ENCODE measurements around the gene RAET1G. TPM values are rescaled to one million over a fixed set of nuclear protein-coding genes. Genes with fewer than 3 reads are reported as not detected.

RAET1G gene
- total RNA-seq, 2 donors from 2014 or later = not detected

DNA sequence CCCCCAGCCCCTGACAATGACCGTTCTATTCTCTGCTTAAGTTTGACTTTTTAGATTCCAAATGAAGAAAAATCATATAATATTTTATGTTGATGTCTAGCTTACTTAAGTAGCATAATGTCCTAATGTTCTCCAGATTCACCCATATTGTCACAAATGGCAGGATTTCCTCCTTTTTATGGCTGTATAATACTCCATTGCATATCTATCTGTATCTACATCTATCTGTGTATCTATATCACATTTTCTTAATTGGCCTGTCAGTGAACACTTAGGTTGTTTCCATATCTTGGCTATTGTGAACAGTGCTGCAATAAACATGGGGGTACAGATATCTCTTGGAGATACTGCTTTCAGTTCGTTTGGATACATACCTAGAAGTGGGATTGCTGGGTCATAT, 51.7 kb downstream of the RAET1G start:
- 87% methylated on average over 2 of the region's 2 CpGs; no CpG with 5 or more reads in 1 of the 2 experiments for WGBS, 2 experiments (ENCODE audit: insufficient coverage in 1 of 2, insufficient read length in 1 of 2)
- Mint-ChIP-seq H3K4me1 (peaks cover 3% of the 10 kb centered on the region), H3K27ac (no peak overlapping the region), H3K4me3 (no peak overlapping the region), H3K36me3 (ENCODE audit: low read depth) (no peaks in the 10 kb centered on the region), H3K9me3 (peaks cover 4% of the 10 kb centered on the region), H3K27me3 (ENCODE audit: insufficient read depth) (peaks cover 13% of the 10 kb centered on the region)
- peaks cover 21% of the 10 kb centered on the region for H3K27me3 ChIP-seq (ENCODE audit: control insufficient read depth, insufficient read depth, low read length, poor library complexity, severe bottlenecking)
- DNase-seq = no peak
- H3K9ac ChIP-seq (ENCODE audit: extremely low read depth, low read length, poor library complexity, severe bottlenecking) = no peak overlapping the region
- TF ChIP-seq, protein P1, sequence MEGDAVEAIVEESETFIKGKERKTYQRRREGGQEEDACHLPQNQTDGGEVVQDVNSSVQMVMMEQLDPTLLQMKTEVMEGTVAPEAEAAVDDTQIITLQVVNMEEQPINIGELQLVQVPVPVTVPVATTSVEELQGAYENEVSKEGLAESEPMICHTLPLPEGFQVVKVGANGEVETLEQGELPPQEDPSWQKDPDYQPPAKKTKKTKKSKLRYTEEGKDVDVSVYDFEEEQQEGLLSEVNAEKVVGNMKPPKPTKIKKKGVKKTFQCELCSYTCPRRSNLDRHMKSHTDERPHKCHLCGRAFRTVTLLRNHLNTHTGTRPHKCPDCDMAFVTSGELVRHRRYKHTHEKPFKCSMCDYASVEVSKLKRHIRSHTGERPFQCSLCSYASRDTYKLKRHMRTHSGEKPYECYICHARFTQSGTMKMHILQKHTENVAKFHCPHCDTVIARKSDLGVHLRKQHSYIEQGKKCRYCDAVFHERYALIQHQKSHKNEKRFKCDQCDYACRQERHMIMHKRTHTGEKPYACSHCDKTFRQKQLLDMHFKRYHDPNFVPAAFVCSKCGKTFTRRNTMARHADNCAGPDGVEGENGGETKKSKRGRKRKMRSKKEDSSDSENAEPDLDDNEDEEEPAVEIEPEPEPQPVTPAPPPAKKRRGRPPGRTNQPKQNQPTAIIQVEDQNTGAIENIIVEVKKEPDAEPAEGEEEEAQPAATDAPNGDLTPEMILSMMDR (conservative IDR thresholded peaks at IDR 0.05) = no peak
- no peaks in the 10 kb centered on the region for H3K36me3 ChIP-seq (ENCODE audit: control insufficient read depth, insufficient read depth, low read length)
- H3K4me3 ChIP-seq (ENCODE audit: low read length) = no peak overlapping the region
- no peaks in the 10 kb centered on the region for H3K4me1 ChIP-seq (ENCODE audit: control insufficient read depth, insufficient read depth, low read length)
- H3K27ac ChIP-seq (ENCODE audit: low read depth, low read length) = no peak overlapping the region
- peaks cover 11% of the 10 kb centered on the region for H3K9me3 ChIP-seq (ENCODE audit: control insufficient read depth, low read length)

DNA sequence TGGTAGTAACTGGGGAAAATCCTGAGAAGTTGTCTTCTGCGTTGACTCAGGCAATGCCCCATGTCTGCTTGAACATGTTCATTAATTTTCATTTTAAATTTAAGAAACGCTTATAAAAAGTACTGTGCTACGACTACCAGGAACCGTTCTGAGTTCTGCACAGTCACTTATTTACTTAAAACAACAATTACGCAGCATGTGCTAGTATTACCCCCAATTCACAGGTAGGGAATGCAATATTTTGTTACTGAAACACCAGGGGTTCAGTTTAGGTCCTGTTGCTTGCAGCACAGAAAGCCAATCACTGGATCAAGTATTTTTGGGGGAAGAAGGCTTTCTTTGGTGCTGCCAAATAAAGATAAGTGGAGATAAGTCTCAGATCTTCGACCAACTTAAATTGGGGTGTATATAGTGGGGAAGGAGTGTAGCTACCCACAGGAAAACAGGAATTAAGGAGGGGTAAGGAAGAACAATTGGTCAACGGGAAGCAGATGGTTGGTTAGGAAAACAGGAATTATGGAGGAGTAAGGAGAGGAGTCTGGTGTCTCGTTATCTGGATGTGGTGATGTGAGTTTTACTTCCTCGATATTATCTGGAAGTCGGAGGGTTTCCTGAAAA, 53.5 kb downstream of the RAET1G start:
- no peak for DNase-seq
- Histone ChIP-seq H3K27me3 (ENCODE audit: control insufficient read depth, insufficient read depth, low read length, poor library complexity, severe bottlenecking) (peaks cover 21% of the 10 kb centered on the region), H3K9me3 (ENCODE audit: control insufficient read depth, low read length) (peaks cover 11% of the 10 kb centered on the region), H3K9ac (ENCODE audit: extremely low read depth, low read length, poor library complexity, severe bottlenecking) (no peak overlapping the region), H3K36me3 (ENCODE audit: control insufficient read depth, insufficient read depth, low read length) (no peaks in the 10 kb centered on the region), H3K27ac (ENCODE audit: low read depth, low read length) (no peak overlapping the region), H3K4me3 (ENCODE audit: low read length) (no peak overlapping the region), H3K4me1 (ENCODE audit: control insufficient read depth, insufficient read depth, low read length) (no peaks in the 10 kb centered on the region)
- Mint-ChIP-seq H3K36me3 (ENCODE audit: low read depth) (no peaks in the 10 kb centered on the region), H3K4me1 (peaks cover 3% of the 10 kb centered on the region), H3K27ac (no peak overlapping the region), H3K9me3 (peaks cover 4% of the 10 kb centered on the region), H3K27me3 (ENCODE audit: insufficient read depth) (peaks cover 15% of the 10 kb centered on the region), H3K4me3 (no peak overlapping the region)
- TF ChIP-seq, protein P1 (conservative IDR thresholded peaks at IDR 0.05) = no peak
- WGBS, 2 experiments (ENCODE audit: insufficient coverage in 1 of 2, insufficient read length in 1 of 2) = 92 to 99% methylated on average over 10 of the region's 10 CpGs

DNA sequence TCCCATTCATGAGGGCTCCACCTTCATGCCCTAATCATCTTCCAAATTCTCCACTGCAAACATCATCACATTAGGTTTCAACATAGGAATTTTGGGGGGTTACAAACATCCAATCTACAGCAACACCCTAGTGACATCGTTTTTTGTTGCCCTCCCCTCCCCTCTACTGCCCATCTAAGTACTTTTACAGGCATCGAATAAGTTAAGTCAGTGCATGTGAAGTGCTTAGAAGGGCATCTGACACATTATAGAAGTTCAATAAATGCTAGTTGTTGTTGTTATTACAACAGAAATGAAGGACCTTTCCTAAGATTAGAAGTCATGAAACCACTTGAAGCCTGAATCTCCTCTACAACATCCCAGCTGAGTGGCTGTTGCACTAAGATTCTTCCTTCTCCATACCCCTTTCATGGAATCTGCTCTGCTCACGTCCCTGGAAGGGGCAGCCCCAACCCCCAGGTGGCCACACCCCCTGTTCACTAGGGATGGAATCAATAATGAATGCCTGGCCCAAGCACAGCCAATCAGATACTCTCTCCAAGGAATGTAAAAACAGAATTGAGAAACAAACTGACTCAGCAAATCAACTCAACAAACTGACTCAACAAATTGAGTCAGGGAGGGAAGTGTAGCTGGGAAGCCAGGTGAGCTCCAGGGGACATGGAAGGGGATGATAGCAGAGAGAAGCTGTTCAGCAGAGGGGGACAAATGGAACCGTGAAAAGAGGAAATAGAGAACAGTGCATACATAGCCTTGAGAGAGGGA, 54.9 kb downstream of the RAET1G start:
- 50 to 70% methylated on average over 1 to 4 of the region's 4 CpGs for WGBS, 2 experiments (ENCODE audit: insufficient coverage in 1 of 2, insufficient read length in 1 of 2)
- Histone ChIP-seq H3K4me1 (ENCODE audit: control insufficient read depth, insufficient read depth, low read length) (no peaks in the 10 kb centered on the region), H3K4me3 (ENCODE audit: low read length) (no peak overlapping the region), H3K27me3 (ENCODE audit: control insufficient read depth, insufficient read depth, low read length, poor library complexity, severe bottlenecking) (peaks cover 22% of the 10 kb centered on the region), H3K9me3 (ENCODE audit: control insufficient read depth, low read length) (peaks cover 11% of the 10 kb centered on the region), H3K9ac (ENCODE audit: extremely low read depth, low read length, poor library complexity, severe bottlenecking) (no peak overlapping the region), H3K27ac (ENCODE audit: low read depth, low read length) (no peak overlapping the region), H3K36me3 (ENCODE audit: control insufficient read depth, insufficient read depth, low read length) (no peaks in the 10 kb centered on the region)
- Mint-ChIP-seq H3K4me3 (no peak overlapping the region), H3K27me3 (ENCODE audit: insufficient read depth) (peaks cover 9% of the 10 kb centered on the region), H3K9me3 (peaks cover 4% of the 10 kb centered on the region), H3K4me1 (peaks cover 3% of the 10 kb centered on the region), H3K27ac (no peak overlapping the region), H3K36me3 (ENCODE audit: low read depth) (no peaks in the 10 kb centered on the region)
- TF ChIP-seq, protein P1 (conservative IDR thresholded peaks at IDR 0.05) = no peak
- peak; percentile 82 for DNase-seq

Other genes with a start within 250 kb of the RAET1G start
- gene LATS1, start 205.0 kb downstream of the RAET1G start, total RNA-seq = 10 to 100 TPM; 33.7 to 34.7 TPM
- 10 to 100 TPM; 80.9 to 85.1 TPM for gene NUP43, start 176.6 kb downstream of the RAET1G start, total RNA-seq
- 10 to 100 TPM; 68.5 to 72.6 TPM for gene PCMT1, start 173.4 kb downstream of the RAET1G start, total RNA-seq
- 1 to 10 TPM; 3.6 to 6.0 TPM for gene LRP11, start 58.8 kb downstream of the RAET1G start, total RNA-seq
- gene RAET1E, start 25.0 kb downstream of the RAET1G start, total RNA-seq = not detected
- under 1 TPM in 1 of 2 donors, not detected in 1; 0.20 TPM for gene ULBP2, start 18.9 kb upstream of the RAET1G start, total RNA-seq
- under 1 TPM; 0.31 to 0.55 TPM for gene ULBP1, start 40.8 kb upstream of the RAET1G start, total RNA-seq
- gene RAET1L, start 102.4 kb upstream of the RAET1G start, total RNA-seq = not detected
- 1 to 10 TPM; 4.4 to 5.4 TPM for gene ULBP3, start 146.0 kb upstream of the RAET1G start, total RNA-seq
- gene PPP1R14C, start 219.9 kb upstream of the RAET1G start, total RNA-seq = under 1 TPM; 0.20 to 0.29 TPM